GM12892 (cell line): ENCODE data around the gene CD300LF.

Experiments
- DNase-seq: peaks from one replicate; pipeline ENCODE4 v3.0.0; 2011; ENCODE audit not compliant: insufficient read length
- FAIRE-seq: peaks from 2 replicates; lab custom pipeline; 2011; peaks lifted over from hg19 to GRCh38; lab: Jason Lieb, UNC
- POLR2A ChIP-seq: IDR thresholded peaks from 2 replicates; pipeline ENCODE4 v1.6.1; 2011; ENCODE audit warnings: low read depth, low read length, control low read depth
- POLR2AphosphoS5 ChIP-seq: IDR thresholded peaks from 2 replicates; pipeline ENCODE4 v1.6.1; 2011; ENCODE audit warnings: low read depth, low read length, control low read depth
- TAF1 ChIP-seq: IDR thresholded peaks from 2 replicates; pipeline ENCODE4 v1.6.1; 2011; ENCODE audit warnings: low read depth, mild to moderate bottlenecking, control low read depth, low read length, borderline replicate concordance

The CD300LF gene

GRCh38 chr17:74695629-74696028, 17.1 kb downstream of the CD300LF start:
- FAIRE-seq, result no peak
- TF ChIP-seq POLR2AphosphoS5, result no peak
- TF ChIP-seq POLR2A, result no peak
- no peak for TF ChIP-seq TAF1

GRCh38 chr17:74694081-74694480, 18.6 kb downstream of the CD300LF start:
- FAIRE-seq (no peak), DNase-seq (no peak)

More at GRCh38 chr17:74695629-74696028, 17.1 kb downstream of the CD300LF start:
- no peak for DNase-seq

GRCh38 chr17:74691151-74691550, 21.6 kb downstream of the CD300LF start:
- DNase-seq (no peak), FAIRE-seq (no peak)
- TF ChIP-seq POLR2A, result no peak

More at GRCh38 chr17:74694081-74694480, 18.6 kb downstream of the CD300LF start:
- TF ChIP-seq POLR2AphosphoS5, result no peak
- TF ChIP-seq POLR2A, result no peak
- no peak for TF ChIP-seq TAF1

DNA sequence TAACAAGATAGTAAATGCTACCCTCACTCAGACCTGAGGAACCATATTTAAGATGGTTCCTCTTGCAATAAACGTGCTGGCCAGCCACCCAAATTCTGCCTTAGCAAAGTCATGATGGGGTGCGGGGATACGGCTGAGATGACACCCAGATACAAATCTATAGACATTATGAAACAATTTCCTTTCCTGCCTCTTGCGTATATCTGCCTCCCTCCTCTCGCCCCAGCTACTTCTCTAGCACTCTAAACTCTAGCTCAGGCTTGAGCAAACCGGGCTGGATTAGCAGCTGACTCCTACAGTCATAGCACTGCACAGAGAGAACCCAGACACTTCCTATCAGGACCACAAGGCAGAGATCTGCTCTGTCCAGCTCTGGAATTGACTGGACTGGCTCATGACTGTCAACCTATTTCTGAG, 22.3 kb downstream of the CD300LF start:
- no peak for DNase-seq
- FAIRE-seq, result peak; percentile 76
- no peak for TF ChIP-seq POLR2A
- no peak for TF ChIP-seq POLR2AphosphoS5
- TF ChIP-seq TAF1, result no peak

DNA sequence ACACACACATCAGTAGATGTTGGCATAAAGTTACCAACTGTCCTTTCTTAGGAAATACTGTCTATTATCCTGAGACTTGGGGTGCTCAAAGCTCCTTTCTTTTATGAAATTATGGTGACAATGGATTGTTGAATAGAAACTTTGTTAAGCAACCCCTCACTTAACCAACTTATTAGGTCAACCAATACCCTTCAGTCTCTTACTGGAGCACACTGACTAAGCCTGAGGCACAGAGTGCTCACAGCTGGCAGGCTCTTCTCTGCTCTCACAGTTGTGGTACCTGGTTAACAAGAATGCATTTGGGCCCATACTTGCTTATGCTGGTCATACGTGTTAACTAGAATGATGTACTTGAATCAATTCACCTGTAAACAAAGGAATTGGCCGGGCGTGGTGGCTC, 24.8 kb downstream of the CD300LF start:
- no peak for FAIRE-seq
- DNase-seq, result no peak
- no peak for TF ChIP-seq POLR2A
- no peak for TF ChIP-seq TAF1
- no peak for TF ChIP-seq POLR2AphosphoS5

- no peak for TF ChIP-seq POLR2A
- TF ChIP-seq TAF1, result no peak
- TF ChIP-seq POLR2AphosphoS5, result no peak
- DNase-seq, result no peak
- FAIRE-seq, result no peak
These were observed 26.0 kb downstream of the CD300LF start for GRCh38 chr17:74686761-74687160.

DNA sequence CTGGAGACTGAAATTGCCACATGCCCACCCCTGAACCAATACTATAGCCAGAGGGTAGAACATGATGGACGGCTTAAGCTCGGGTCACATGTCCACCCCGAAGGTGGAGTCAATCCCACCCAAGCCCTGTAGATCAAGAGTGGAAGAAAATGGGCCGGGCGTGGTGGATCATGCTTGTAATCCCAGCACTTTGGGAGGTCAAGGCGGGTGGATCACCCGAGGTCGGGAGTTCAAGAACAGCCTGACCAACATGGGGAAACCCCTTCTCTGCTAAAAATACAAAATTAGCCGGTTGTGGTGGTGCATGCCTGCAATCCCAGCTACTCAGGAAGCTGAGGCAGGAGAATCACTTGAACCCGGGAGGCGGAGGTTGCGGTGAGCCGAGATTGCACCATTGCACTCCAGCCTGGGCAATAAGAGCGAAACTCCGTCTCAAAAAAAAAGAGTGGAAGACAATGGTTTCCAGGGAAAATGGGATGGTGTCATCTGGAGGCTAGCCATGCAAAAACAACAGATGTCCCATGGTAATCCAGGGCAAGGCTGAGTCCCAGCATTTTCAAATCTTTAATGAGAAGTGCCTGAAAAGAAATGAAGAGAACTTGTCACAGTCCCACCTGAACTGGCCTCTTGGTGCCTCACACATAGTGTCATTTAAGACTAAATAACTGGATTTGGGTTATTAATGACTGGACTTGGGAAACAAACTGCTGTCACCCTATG, 30.1 kb downstream of the CD300LF start:
- DNase-seq, result no peak
- no peak for FAIRE-seq
- TF ChIP-seq POLR2A, result no peak
- TF ChIP-seq TAF1, result no peak
- no peak for TF ChIP-seq POLR2AphosphoS5

- no peak for FAIRE-seq
- no peak for DNase-seq
- TF ChIP-seq POLR2AphosphoS5 (no peak), TAF1 (no peak), POLR2A (no peak)
These were observed 30.7 kb downstream of the CD300LF start for GRCh38 chr17:74682028-74682427.

- no peak for DNase-seq
- FAIRE-seq, result no peak
- no peak for TF ChIP-seq TAF1
- no peak for TF ChIP-seq POLR2A
- no peak for TF ChIP-seq POLR2AphosphoS5
These were observed 31.8 kb downstream of the CD300LF start for GRCh38 chr17:74680941-74681340.

DNA sequence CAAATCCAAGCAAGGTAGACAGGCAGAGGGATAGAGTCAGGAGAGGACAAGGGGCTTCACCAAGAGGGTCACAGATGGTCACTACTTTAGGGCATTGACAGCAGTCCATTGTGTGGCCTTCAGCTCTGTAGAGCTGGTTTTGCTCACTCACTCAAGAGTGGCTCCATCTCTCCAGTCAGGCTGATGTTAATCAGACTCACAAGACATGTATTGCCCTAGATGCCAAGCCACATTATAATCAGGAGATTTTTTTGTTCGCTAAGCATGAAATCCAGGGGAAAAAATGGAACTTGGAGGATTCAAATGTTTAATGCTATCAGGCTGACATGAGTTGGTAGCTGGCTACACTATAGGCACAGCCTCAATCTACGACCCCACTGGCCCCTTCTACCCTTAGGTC, 32.5 kb downstream of the CD300LF start:
- FAIRE-seq, result no peak
- no peak for DNase-seq
- TF ChIP-seq POLR2A (no peak), POLR2AphosphoS5 (no peak), TAF1 (no peak)

GRCh38 chr17:74679374-74679773, 33.3 kb downstream of the CD300LF start:
- FAIRE-seq, result no peak
- TF ChIP-seq TAF1, result no peak
- TF ChIP-seq POLR2AphosphoS5, result no peak
- no peak for TF ChIP-seq POLR2A
- DNase-seq, result no peak

GRCh38 chr17:74678541-74678940, 34.2 kb downstream of the CD300LF start:
- no peak for TF ChIP-seq POLR2A
- TF ChIP-seq POLR2AphosphoS5, result no peak
- no peak for DNase-seq
- no peak for FAIRE-seq

GRCh38 chr17:74677558-74678466, 34.9 kb downstream of the CD300LF start:
- TF ChIP-seq POLR2AphosphoS5, result no peak
- TF ChIP-seq TAF1, result no peak
- TF ChIP-seq POLR2A, result no peak
- DNase-seq (no peak), FAIRE-seq (no peak)
